HepG2 (cell line): ENCODE data around the gene SDR42E2.

Experiments
- HDAC6 ChIP-seq: fragments of 200-600 bp; sonication (generic); IDR thresholded peaks from 2 replicates; pipeline ENCODE4 v1.7.0; 2017; ENCODE audit warnings: mild to moderate bottlenecking, antibody characterized with exemption, low read length, low read depth
- JUN ChIP-seq: sonication (generic); formaldehyde crosslinking; IDR thresholded peaks from 2 replicates; pipeline ENCODE4 v1.4.0; 2020; ENCODE audit warnings: mild to moderate bottlenecking, missing genetic modification reagents
- NBN ChIP-seq: fragments of 450-650 bp; conservative IDR thresholded peaks from 2 replicates; pipeline ENCODE4 v1.6.1; 2017
- NPAS2 ChIP-seq: sonication (generic); formaldehyde crosslinking; IDR thresholded peaks from 2 replicates; pipeline ENCODE4 v1.8.0; 2022; ENCODE audit warnings: mild to moderate bottlenecking, missing genetic modification reagents, borderline replicate concordance
- SKI ChIP-seq: fragments of 450-650 bp; IDR thresholded peaks from one replicate; pipeline ENCODE4 v1.6.1; 2018; ENCODE audit warnings: mild to moderate bottlenecking; ENCODE audit not compliant: partially characterized antibody

DNA sequence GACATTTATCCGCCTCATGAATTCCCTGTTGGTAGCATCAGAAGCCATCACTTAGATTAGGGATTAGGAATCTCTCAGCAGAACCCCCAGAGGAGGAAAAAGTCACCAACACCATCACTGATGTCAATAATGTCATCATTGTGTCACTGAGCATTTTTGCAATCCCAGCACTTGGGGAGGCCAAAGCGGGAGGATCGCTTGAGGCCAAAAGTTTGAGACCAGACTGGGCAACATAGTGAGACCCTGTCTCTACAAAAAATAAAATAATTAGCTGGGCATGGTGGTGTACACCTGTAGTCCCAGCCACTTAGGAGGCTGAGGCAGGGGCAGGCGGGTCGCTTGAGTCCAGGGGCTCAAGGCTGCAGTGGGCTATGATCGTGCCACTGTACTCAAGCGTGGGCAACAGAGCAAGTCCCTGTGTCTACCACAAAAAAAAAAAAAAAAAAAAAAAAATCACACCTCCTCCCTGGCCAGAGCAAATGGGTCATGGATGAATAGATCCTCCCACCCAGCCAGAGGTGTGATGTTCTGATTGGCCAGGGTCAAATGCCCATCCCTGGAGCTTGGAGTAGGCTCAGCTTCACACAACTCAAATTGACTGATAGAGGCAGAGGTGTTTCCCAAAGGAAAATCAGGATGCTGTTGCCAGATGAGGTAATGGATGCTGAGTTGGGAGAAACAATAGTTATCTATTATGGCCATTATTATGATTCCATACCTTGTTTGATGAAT lies 38.4 kb upstream of the SDR42E2 start:
- TF ChIP-seq SKI (no peak), JUN (CRISPR knock-in tag) (no peak), NPAS2 (CRISPR knock-in tag) (no peak), NBN (no peak), HDAC6 (no peak)
